GM18498 (cell line): ENCODE results near the gene CEND1.

ENCODE experiments used
- ATAC-seq: cut with Tn5 transposase; IDR thresholded peaks from one replicate; pipeline ENCODE4 v1.9.1; 2021; ENCODE audit warnings: mild to moderate bottlenecking, moderate library complexity; ENCODE audit not compliant: unreplicated experiment

Gene CEND1

DNA sequence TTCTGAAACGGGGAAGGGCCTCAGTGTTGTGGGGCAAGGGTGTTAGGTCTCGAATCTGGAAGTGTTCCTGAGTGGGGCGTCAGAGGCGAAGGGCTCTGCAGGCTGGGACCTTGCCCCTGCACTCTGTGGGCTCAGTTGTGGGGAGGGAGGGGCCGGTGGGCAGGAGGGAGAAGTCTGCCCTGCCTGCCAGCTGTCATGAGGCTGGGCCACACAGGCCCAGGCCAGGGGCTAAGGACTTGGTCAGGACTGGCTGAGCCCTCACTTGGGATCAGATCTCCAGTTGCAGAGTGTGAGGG, 38.0 kb upstream of the CEND1 start, which contains the start of gene CRACR2B:
Gene CRACR2B (plus strand): TSS at position 23 of the 296 bp plus-strand sequence. CDS start 689 bp downstream, outside the sequence.
- ATAC-seq: no peak

DNA sequence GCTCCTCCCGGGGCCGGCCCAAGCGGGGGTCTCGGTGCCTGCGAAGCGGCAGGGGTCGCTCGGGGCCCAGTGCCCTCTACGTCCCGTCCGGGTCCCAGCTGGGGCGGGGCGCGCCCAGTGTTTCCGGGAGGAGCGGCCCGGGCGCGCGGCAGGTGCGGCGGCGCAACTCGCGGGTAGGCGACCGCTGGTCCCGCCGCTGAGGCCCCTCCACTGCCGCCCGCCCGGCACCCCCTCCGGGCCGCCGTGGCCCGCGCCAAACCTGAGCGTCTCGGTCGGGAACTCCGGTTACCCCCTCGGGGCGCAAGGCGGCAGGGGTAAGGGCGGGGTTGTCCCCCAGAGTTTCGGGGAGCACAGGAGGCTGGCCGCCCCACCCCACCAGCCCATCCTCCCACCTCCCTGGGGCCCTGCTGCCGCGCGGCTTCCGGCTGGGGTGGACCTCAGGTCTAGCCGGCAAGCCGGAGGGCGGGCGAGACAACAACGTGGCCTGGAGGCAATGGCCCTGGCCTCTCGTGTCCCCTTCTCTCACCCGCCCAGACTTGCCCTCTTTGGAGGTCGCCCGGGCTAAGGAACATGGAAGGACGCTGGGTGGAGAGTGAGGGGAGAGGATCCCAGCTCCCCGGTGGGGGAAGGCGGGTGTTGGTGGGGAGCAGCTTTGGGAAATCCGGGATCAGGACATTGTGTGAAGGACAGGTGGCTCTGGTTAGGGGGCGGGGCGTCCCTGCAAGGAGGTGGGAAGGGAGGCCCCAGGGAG, 37.4 kb upstream of the CEND1 start:
- peak; percentile 48 for ATAC-seq

DNA sequence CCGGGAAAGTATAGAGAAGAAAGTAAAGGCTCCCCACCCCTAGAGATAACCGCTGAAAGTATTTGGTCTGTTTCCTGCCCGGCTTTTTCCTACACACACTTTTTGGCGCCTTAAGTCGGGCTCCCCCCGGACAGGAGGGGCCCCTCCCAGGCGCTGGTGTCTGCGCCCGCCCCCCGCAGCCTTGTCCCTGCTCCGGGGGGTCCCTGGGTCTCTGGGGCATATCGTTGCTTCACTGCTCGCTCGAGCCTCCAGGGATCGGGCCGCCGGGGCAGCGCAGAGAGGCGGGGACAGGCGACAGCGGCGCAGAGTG, 36.9 kb upstream of the CEND1 start:
- ATAC-seq: no peak

DNA sequence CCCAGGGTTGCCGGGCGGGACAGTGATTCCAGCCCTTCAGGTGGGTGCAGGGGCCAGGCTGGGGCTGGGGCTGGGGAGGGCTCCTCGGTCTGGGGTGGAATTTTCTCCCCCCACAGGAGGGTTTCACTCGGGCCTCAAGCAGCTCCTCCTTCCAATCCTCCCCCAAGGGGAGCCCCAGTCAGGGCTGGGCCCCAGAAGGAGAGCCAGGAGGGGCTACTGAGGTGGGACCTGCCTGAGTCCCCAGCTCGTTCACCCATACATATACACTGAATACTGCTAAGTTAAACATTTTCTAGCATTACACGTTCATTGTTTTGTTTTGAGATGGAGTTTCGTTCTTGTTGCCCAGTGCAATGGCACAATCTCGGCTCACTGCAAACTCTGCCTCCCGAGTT, 36.3 kb upstream of the CEND1 start:
- no peak for ATAC-seq

DNA sequence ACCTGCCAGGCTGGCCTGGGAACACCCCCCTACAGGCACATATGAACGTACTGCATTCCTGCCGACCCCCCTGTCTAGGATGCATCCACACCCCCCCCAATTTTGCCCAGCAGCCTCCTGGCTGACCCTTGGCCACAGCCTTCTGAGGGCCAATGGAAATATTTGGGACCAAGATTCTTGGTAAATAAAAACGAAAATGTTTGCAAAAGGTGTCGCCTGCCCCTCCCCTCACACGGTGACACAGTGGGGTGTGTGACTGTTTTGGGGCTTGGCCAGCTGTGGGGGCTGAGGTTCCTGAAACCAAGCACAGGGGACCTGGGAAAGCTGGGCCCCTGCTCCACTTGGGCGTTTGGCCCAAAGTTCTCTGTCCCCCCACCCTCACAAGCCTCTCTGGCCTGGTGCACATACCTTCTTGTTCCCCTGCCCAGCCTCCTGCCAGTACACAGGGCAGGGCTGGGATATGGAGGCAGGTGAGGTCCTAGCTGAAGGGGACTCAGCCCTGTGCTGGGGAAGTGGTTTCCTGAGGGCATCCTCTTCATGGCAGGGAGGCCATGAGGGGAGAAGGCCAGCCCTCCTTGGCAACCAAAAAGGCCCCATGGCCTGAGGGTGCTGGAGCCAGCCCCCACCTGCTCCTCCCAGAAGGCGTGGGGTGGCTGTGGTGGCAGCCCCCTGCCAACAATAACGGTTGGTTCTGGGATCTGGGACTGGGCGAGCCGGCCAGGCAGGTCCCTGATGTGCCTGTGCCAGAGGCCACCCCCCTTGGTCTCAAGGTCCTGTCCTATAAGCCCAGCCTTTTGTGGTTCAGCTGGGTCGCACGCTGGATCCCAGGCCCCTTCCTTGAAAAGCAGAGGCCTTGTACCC, 35.7 kb upstream of the CEND1 start:
- ATAC-seq: no peak

DNA sequence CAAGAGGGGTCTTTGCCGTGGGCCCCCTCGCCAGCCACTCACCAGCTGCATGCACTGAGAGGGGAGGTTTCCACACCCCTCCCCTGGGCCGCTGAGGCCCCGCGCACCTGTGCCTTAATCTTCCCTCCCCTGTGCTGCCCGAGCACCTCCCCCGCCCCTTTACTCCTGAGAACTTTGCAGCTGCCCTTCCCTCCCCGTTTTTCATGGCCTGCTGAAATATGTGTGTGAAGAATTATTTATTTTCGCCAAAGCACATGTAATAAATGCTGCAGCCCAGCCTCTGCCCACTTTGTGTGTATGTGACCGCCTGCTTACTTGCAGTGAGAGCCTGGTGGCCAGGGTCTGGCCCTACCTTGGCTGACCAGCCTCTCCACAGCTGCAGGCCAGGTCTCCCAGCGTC, 35.1 kb upstream of the CEND1 start:
- ATAC-seq: no peak

DNA sequence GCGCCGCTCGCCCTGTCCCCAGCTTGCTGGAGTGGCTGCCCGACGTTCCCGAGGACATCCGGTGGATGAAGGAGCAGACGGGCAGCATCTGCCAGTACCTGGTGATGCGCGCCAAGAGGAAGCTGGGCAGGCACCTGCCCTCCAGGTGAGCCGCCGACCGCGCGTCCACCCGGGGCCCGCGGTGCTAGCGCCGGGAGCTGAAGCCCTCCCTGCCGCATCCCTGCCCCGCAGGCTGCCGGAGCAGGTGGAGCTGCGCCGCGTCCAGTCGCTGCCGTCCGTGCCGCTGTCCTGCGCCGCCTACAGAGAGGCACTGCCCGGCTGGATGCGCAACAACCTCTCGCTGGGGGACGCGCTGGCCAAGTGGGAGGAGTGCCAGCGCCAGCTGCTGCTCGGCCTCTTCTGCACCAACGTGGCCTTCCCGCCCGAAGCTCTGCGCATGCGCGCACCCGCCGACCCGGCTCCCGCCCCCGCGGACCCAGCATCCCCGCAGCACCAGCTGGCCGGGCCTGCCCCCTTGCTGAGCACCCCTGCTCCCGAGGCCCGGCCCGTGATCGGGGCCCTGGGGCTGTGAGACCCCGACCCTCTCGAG, 34.5 kb upstream of the CEND1 start:
- no peak for ATAC-seq

DNA sequence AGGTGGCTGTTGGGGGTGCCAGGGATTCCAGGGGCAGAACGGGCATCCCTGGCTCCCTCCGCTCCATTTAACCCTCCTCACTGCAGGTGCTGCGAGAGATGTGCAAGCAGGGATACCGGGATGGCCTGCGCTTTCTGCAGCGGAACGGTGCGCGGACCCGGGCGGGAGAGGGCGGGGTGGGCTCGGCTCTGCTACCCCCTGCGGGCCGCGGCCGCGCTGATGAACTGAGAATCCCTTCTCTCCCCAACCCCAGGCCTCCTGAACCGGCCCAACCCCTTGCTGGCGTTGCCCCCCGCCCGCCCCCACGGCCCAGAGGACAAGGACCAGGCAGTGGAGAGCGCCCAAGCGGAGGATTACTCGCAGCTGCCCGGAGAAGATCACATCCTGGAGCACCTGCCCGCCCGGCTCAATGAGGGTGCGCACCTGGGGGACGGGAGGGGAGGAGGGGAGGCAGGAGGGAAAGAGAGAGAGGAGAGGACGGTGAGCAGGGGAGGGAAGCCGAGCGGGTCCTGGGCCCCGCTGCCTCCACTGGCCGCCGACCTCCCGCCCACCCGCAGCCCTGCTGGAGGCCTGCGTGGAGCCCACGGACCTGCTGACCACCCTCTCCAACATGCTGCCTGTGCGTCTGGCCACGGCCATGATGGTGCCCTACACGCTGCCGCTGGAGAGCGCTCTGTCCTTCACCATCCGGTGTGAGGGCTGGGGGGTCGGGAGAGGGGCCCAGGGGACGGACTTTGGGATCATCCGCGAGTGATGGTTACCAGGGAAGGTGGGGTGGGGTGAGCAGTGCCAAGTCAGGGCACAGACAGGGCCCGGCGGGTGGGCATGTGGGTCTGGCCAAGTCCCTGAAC, 33.8 kb upstream of the CEND1 start:
- no peak for ATAC-seq

DNA sequence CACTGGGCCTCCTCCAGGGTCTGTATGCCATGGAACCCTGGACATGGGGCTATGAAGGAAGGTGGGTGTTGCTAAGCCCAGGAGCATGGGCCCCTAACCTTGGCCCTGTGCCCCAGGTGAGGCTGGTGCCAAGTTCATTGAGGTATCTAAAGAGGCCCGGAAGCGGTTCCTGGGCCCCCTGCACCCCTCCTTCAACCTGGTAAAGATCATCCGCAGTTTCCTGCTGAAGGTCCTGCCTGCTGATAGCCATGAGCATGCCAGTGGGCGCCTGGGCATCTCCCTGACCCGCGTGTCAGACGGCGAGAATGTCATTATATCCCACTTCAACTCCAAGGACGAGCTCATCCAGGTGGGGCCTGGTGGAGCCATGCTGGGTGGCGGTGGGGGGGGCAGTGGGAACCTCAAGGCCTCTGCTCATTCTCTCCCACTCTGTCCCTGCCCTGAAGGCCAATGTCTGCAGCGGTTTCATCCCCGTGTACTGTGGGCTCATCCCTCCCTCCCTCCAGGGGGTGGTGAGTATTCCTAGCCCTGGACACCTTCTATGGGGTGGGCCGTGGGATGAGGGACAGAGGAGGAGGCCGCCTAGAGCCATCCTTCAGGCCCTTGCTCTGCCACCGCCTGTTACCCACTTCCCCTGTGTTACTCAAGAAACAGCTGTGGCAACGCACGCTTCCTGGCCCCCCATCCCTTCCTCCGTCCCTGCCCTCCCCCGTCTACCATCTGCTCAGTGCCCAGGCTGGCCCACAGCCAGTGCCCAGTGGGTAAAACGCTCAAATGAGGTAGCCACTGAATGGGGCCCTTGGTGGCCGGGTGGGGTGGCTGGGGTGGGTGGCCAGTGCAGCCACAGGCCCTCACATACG, 31.9 kb upstream of the CEND1 start:
- no peak for ATAC-seq

DNA sequence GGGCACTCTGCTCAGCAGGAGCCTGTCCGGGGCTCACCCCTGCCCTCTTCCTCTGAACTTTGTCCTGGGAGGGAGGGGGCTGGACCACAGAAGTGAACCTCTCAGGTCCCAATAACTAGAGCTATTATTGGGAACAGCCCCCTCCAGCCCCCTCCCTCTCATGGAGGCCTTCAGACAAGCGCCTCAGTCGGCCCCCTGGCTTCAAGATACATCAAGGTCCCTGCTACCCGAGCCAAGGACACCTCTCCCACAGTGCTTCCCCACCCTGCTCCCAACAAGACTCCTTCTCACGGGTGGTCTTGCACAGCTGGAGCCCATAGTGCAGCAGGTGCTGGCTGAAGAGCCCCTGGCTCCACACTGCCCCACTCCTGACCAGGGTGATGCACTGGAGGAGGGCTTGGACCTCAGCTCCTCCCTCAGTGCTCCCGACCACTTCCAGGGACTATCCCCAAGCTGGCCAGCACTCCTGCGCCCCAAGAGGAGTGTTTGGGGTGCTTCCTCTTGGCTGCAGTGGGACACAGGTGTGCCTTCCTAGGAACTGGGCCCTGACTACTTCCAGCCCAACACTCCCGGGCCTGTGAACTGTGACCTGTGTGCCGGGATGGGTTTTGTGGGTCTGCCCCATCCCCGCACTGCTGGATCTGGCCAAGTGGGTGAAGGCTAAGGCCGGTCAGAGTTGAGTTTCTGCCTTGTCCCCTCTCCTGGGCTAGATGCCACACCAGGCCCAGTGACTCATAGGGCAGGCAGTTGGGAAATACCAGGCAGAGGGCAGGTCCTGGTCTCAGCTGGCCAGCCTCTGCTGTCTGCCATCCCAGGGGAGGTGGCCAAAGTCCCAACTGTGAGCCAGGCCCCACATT, 31.0 kb upstream of the CEND1 start:
- no peak for ATAC-seq

DNA sequence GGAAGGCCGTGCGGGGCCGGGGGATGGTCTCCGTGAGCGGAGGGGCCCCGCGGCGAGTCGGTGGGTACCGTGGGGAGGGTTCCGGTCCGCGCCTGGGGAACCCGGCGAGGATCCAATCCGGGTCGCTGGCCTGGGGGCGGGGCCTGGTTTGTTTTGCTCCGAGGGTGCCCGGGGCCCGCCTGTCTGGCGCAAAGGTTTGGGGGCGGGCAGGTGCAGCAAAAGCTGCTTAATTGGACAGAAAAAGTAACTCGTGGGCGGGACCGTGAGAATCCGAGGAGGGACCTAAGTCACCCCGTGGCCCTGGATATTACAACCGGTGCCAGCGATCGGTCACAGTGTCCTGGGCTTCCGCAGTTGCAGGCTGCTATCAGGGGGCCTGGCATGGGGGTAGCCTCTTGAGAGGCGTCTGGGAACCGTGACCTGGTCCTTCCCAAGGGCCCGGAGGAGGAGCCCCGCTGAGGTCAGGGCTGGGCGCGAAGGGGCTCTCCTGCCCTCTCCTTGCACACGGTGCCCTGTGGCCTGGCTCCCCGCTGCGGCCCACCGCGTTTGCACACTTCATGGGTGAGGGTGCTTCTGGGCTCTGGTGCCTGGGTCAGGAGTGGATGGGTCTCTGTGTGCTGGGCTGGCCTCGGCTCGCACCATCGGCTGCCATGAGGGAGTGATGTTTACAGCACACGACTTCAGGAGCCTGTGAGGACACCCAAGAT, 30.2 kb upstream of the CEND1 start:
- peak; percentile 66 for ATAC-seq

DNA sequence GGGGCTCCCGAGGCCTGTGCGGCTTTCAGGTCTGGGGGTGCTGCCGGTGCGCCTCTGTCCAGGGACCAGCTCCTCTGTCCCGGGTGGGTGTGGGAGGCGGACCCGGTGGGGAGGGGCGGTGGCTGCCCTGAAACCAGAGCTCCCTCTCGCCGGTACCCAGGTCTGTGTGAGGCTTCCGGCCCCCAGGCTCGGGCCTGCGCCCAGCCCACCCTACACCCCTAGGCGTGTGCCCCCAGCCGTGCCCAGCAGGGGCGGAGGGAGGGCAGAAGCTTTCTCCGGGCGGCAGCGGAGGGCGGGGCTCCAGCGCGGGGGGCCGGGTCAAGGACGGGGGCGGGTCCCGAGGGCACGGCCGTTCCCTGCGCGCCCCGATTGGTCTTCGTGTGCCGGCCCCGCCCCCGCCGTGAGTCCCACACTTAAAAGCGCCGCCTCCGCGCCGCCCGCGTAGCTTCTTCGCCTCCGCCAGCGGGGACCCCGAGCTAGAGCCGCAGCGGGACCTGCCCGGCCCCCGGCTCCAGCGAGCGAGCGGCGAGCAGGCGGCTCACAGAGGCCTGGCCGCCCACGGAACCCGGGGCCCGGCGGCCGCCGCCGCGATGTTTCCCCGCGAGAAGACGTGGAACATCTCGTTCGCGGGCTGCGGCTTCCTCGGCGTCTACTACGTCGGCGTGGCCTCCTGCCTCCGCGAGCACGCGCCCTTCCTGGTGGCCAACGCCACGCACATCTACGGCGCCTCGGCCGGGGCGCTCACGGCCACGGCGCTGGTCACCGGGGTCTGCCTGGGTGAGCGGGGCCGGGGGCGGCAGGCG, 29.4 kb upstream of the CEND1 start:
- peak; percentile 71 for ATAC-seq

DNA sequence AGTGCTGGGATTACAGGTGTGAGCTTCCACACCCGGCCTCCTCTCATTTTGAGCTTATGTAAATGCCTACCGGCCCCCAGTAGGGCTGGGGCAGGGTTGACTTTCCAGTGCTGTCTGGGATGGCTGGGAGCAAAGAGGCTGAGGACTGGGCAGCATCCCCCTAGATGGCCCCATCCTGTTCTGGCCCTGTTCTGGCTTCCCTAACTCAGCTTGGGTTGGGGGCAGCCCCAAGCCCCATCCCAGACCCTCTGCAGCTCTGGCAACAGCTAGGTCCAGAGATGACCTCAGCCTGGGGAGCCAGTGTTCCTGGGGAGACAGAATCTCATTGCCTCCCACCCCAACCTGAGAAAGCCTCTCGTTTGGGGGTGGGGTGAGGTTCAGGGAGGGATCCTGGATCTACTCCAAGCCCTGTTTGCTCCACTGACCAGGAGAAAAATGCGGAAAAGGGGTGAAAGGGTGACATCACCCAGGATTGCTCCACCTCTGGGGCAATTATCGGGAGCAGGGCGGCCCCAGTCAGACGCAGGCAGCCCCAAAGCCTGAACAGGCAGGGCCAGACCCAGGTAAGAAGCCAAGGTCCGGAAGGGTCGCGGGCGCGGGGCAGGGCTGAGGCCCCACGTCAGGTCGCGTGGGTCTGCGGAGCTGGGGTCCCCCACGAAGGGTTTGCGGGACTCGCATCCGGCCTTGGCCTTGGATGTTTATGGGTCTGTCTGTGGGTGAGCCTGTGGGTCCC, 28.7 kb upstream of the CEND1 start, which contains the start of gene PNPLA2:
Gene PNPLA2 (plus strand): TSS at position 519 of the 733 bp plus-strand sequence. CDS start 805 bp downstream, outside the sequence.
- no peak for ATAC-seq

DNA sequence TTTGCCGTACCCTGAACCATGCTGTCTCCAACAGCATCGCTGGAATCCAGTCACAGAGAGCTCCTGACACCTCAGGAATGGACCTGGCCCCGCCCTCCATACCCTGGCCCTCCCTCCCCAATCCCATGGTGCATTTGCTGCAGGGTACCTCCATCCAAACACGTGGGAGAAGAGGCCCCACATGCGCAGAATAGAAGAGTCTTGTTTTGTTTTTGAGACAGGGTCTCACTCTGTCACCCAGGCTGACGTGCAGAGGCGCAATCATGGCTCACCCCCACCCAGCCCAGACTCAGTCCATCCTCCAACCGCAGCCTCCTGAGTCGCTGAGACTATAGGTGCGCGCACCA, 26.5 kb upstream of the CEND1 start:
- ATAC-seq: no peak

DNA sequence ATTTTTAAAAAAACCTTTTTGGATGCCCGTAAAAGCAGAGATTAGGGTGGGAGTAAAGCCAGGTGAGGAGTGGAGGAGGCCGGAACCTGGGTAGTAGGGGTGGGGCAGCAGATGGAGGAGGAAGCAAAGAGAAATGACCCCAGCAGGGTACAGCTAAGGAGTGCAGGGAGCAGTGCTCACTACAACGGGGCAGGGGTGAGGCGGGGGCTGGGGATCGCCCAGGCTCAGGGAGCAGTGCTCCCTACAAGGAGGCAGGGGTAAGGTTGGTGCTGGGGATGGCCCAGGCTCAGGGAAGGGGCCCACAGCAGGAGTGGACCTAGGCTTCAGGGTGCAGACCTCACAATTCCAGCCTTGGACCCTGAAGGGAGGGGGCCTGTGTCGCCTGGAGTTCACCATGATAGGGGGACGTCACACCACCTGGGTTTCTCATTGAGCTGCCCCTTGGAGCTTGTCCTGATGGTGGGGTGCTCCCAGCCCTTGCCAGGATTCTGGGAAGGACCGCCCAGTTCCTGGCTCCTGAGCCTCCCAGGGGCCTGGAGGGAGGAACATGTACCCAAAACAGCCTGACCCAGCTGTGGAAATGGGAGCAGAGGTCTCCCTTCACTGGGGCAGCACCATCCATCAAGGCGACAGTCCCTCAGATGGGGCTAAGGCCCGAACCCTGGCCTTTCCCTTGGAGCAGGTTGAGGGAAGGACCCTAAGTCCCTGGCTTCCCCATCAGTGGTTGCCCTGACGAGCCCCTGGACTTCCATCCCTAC, 26.0 kb upstream of the CEND1 start:
- ATAC-seq: no peak

DNA sequence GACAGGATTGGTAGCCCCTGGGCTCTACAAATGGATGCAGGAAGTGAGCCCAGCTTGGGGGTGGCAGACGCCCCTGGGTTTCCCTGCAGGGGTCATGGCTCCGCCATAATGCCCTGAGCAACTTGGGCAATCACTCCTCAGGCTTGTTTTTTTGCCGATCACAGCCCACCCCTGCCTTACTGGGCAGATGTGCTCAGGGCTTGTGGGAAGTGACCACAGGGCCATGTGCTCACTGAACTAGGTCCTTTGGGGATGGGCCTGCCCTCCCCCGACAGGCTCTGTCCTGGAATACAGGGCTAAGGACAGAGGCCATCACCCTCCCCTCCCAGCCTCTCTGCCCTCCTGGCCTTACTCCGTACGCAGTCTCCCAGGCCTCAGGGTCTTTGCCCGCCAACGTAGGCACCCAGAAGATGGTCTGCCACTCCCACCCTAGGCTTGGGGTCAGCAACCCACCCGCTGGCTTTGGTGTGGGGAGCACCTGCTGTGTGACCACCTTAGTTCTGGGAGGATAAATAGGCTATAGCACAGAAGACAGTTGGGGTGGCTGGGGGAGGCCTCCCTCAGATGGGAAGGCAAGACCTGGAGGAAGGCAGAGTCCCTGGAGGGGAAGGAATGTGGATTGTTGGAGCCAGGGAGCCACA, 23.7 kb upstream of the CEND1 start:
- ATAC-seq: no peak
